OCI-LY7 (cell line): ENCODE data around the gene SMIM31. TPM values are rescaled to one million over a fixed set of nuclear protein-coding genes. Genes with fewer than 3 reads are reported as not detected.

Experiments used
- BruUV-seq: library from RNA; stranded (reverse); fragments of 400-500 nt; replicated peaks from 2 replicates; lab custom pipeline; 2021; lab: Mats Ljungman, UMichigan
- CTCF ChIA-PET: fragments of 300-600 bp; sonication (Branson Sonifier 250); formaldehyde crosslinking; loops from one replicate; lab custom pipeline; 2022; ENCODE audit warnings: antibody characterized with exemption; ENCODE audit not compliant: unreplicated experiment; lab: Charles Lee
- POLR2A ChIA-PET: fragments of 300-600 bp; sonication (Branson Sonifier 250); formaldehyde crosslinking; loops from one replicate; lab custom pipeline; 2022; ENCODE audit warnings: antibody characterized with exemption; lab: Charles Lee
- DNase-seq: peaks from one replicate; pipeline ENCODE4 v3.0.0-alpha.2; 2015; ENCODE audit warnings: low spot score
- H2AFZ ChIP-seq: fragments of 200-600 bp; sonication (generic), shearing (Covaris generic); 2 replicates; pipeline ENCODE4 v1.6.1; 2014; ENCODE audit warnings: mild to moderate bottlenecking, antibody characterized with exemption, low read length, moderate library complexity
- H3K27ac ChIP-seq: fragments of 200-600 bp; sonication (generic); 2 replicates; pipeline ENCODE4 v1.5.1; 2014; ENCODE audit warnings: mixed run types, low read depth, mild to moderate bottlenecking, moderate library complexity, low read length, inconsistent platforms; ENCODE audit not compliant: poor library complexity, severe bottlenecking
- H3K36me3 ChIP-seq: fragments of 200-600 bp; sonication (generic); 2 replicates; pipeline ENCODE4 v1.6.1; 2014; ENCODE audit warnings: mild to moderate bottlenecking, antibody characterized with exemption, low read length, moderate library complexity, mixed read lengths; ENCODE audit not compliant: insufficient read depth
- H3K4me1 ChIP-seq: fragments of 200-600 bp; sonication (generic); 2 replicates; pipeline ENCODE4 v1.5.1; 2014; ENCODE audit warnings: mild to moderate bottlenecking, low read length; ENCODE audit not compliant: insufficient read depth, poor library complexity, severe bottlenecking
- H3K4me2 ChIP-seq: fragments of 200-600 bp; sonication (generic); 2 replicates; pipeline ENCODE4 v1.6.1; 2014; ENCODE audit warnings: mild to moderate bottlenecking, low read length
- H3K4me3 ChIP-seq: fragments of 200-600 bp; sonication (generic); 2 replicates; pipeline ENCODE4 v1.5.1; 2014; ENCODE audit warnings: mild to moderate bottlenecking, low read depth, low read length; ENCODE audit not compliant: poor library complexity, severe bottlenecking
- H3K79me2 ChIP-seq: fragments of 200-600 bp; sonication (generic); 2 replicates; pipeline ENCODE4 v1.6.1; 2016; ENCODE audit warnings: low read depth, mild to moderate bottlenecking, low read length, moderate library complexity, mixed read lengths; ENCODE audit not compliant: insufficient read depth
- H3K9me2 ChIP-seq: fragments of 200-600 bp; sonication (generic); 2 replicates; pipeline ENCODE4 v1.6.1; 2016; ENCODE audit warnings: mild to moderate bottlenecking, low read length, mixed read lengths; ENCODE audit not compliant: insufficient read depth
- H3K9me3 ChIP-seq: fragments of 200-600 bp; sonication (generic); 2 replicates; pipeline ENCODE4 v1.6.1; 2014; ENCODE audit warnings: mild to moderate bottlenecking, mixed run types, low read length, mixed read lengths
- H4K20me1 ChIP-seq: fragments of 200-600 bp; sonication (generic); 2 replicates; pipeline ENCODE4 v1.6.1; 2014; ENCODE audit warnings: mild to moderate bottlenecking, antibody characterized with exemption, low read length, moderate library complexity, mixed read lengths; ENCODE audit not compliant: insufficient read depth
- EZH2phosphoT487 ChIP-seq: fragments of 200-600 bp; sonication (generic); IDR thresholded peaks from 2 replicates; pipeline ENCODE4 v1.6.1; 2018; ENCODE audit warnings: low read depth, borderline replicate concordance, mild to moderate bottlenecking, mixed run types, antibody characterized with exemption, low read length, moderate library complexity, mixed read lengths
- intact Hi-C: fragments of 100-400 bp; cut with micrococcal nuclease; formaldehyde crosslinking; loops from one replicate; pipeline ENCODE4 v1.10.0; 2022; ENCODE audit not compliant: unreplicated experiment
- total RNA-seq, 2 experiments: library from RNA; depleted of rRNA in 1 of 2; stranded (reverse); fragments of >200 nt in 1 of 2; shearing (Covaris generic) in 1 of 2; gene quantifications; 2 replicates each; pipeline ENCODE4 v1.2.3, GENCODE V29; 2014 to 2022
- TF ChIP-seq, protein P1 (sequence below): fragments of 200-600 bp; sonication (generic); conservative IDR thresholded peaks from 2 replicates; pipeline ENCODE4 v1.5.1; 2014; ENCODE audit warnings: mild to moderate bottlenecking, antibody characterized with exemption, low read length, moderate library complexity, mixed read lengths

SMIM31 gene
- total RNA-seq, 2 experiments from 2014 or later: not detected

DNA sequence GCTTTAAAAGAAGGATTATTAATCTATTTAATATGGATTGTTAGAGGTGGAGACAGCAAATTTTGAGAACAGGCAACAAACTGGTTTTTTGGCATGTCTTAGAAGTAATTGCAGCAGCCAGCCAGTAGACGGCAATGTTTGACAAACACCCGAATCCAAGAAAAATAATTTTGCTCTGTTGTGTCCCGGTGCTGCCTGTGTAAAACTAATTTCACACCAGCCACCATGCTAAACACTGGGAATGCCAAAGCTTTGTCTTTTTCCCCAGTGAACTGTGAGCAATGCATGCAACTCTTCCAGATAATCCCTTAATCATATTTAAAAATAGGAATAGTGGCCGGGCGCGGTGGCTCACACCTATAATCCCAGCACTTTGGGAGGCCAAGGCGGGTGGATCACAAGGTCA is 25.9 kb downstream of the SMIM31 start:
- ChIA-PET CTCF (interaction anchor here (1.1 kb wide), 1 partner anchor 197 kb away, joined by 3 read pairs; the partner anchor contains the start of gene TRIM61), POLR2A (interaction anchor here (0.6 kb wide), 1 partner anchor 1703 kb away, joined by 3 read pairs; no protein-coding TSS in a partner anchor)
- Histone ChIP-seq H4K20me1 (no peaks in the 10 kb centered on the region), H3K4me2 (no peak overlapping the region), H3K9me3 (no peaks in the 10 kb centered on the region), H3K36me3 (no peaks in the 10 kb centered on the region), H3K79me2 (no peaks in the 10 kb centered on the region), H3K4me1 (no peaks in the 10 kb centered on the region), H3K9me2 (no peaks in the 10 kb centered on the region), H3K4me3 (no peak overlapping the region), H3K27ac (no peak overlapping the region), H2AFZ (no peak overlapping the region)
- DNase-seq: peak; percentile 28
- no TSS peak for BruUV-seq
- intact Hi-C loops: loop anchor here (1.0 to 5.0 kb wide), 4 partner anchors 155 to 317 kb away; partner anchors contain the start of gene TRIM61
- TF ChIP-seq EZH2phosphoT487: no peak
- TF ChIP-seq, protein P1, sequence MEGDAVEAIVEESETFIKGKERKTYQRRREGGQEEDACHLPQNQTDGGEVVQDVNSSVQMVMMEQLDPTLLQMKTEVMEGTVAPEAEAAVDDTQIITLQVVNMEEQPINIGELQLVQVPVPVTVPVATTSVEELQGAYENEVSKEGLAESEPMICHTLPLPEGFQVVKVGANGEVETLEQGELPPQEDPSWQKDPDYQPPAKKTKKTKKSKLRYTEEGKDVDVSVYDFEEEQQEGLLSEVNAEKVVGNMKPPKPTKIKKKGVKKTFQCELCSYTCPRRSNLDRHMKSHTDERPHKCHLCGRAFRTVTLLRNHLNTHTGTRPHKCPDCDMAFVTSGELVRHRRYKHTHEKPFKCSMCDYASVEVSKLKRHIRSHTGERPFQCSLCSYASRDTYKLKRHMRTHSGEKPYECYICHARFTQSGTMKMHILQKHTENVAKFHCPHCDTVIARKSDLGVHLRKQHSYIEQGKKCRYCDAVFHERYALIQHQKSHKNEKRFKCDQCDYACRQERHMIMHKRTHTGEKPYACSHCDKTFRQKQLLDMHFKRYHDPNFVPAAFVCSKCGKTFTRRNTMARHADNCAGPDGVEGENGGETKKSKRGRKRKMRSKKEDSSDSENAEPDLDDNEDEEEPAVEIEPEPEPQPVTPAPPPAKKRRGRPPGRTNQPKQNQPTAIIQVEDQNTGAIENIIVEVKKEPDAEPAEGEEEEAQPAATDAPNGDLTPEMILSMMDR: peak; percentile 87

DNA sequence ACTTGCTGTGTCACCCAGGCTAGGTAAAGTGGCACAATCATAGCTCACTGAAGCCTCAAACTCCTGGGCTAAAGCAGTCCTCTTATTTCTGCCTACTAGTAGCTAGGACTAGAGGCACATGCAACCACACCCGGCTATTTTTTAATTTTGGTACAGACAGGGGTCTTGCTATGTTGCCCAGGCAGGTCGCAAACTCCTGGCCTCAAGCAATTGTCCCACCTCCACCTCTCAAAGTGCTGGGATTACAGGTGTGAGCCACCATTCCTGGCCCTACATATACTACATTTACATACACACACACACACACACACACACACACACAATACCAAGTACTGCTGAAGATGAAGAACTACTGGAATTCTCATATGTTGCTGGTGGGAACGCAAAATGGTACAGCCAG is 26.9 kb downstream of the SMIM31 start:
- CTCF ChIA-PET: interaction anchor here (1.1 kb wide), 1 partner anchor 196 kb away, joined by 3 read pairs; the partner anchor contains the start of gene TRIM61
- H4K20me1 ChIP-seq: no peaks in the 10 kb centered on the region
- intact Hi-C loops: loop anchor here (1.0 kb wide), 1 partner anchor 154 kb away; no protein-coding TSS in a partner anchor
- H3K4me3 ChIP-seq: no peak overlapping the region
- POLR2A ChIA-PET: interaction anchor here (0.6 kb wide), 1 partner anchor 877 kb away, joined by 3 read pairs; no protein-coding TSS in a partner anchor
- no TSS peak for BruUV-seq
- H3K36me3 ChIP-seq: no peaks in the 10 kb centered on the region
- DNase-seq: no peak
- H3K79me2 ChIP-seq: no peaks in the 10 kb centered on the region
- no peaks in the 10 kb centered on the region for H3K9me3 ChIP-seq
- TF ChIP-seq, protein P1: no peak
- no peak for TF ChIP-seq EZH2phosphoT487
- H3K27ac ChIP-seq: no peak overlapping the region
- H3K4me2 ChIP-seq: no peak overlapping the region
- no peak overlapping the region for H2AFZ ChIP-seq
- no peaks in the 10 kb centered on the region for H3K9me2 ChIP-seq
- H3K4me1 ChIP-seq: no peaks in the 10 kb centered on the region

DNA sequence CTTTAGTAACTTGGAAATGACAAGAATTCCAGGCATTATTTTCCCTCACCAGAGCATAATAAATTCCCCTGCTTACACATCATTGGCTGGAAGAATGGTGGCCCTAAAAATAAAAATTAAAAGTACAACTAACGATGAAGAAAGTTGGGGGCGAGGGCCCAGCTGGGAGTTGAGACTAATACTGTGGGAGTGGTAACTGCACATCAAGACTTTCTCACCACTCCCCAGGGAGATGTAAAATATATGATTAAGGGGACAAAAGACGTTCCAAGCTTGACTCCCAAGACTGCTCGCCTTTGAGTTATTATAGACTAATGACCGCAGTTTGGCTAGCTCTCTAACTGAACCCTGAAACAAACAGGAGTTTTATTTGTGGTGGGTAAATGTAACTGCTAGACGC is 30.0 kb downstream of the SMIM31 start:
- intact Hi-C loops: no loop called here
- Histone ChIP-seq H4K20me1 (no peaks in the 10 kb centered on the region), H3K4me3 (no peak overlapping the region), H3K4me2 (no peak overlapping the region), H3K9me2 (no peaks in the 10 kb centered on the region), H3K27ac (no peak overlapping the region), H3K79me2 (no peaks in the 10 kb centered on the region), H3K9me3 (no peaks in the 10 kb centered on the region), H3K36me3 (no peaks in the 10 kb centered on the region), H2AFZ (no peak overlapping the region), H3K4me1 (no peaks in the 10 kb centered on the region)
- DNase-seq: no peak
- TF ChIP-seq, protein P1: no peak
- TF ChIP-seq EZH2phosphoT487: no peak
- no TSS peak for BruUV-seq
- POLR2A ChIA-PET: no interaction called here
- CTCF ChIA-PET: no interaction called here
